ENCODE measurements around the gene TMEM30A.

Gene TMEM30A

GRCh38 chr6:75291331-75291730 is 6.7 kb upstream of the TMEM30A start:
- DNase-seq = no peak

DNA sequence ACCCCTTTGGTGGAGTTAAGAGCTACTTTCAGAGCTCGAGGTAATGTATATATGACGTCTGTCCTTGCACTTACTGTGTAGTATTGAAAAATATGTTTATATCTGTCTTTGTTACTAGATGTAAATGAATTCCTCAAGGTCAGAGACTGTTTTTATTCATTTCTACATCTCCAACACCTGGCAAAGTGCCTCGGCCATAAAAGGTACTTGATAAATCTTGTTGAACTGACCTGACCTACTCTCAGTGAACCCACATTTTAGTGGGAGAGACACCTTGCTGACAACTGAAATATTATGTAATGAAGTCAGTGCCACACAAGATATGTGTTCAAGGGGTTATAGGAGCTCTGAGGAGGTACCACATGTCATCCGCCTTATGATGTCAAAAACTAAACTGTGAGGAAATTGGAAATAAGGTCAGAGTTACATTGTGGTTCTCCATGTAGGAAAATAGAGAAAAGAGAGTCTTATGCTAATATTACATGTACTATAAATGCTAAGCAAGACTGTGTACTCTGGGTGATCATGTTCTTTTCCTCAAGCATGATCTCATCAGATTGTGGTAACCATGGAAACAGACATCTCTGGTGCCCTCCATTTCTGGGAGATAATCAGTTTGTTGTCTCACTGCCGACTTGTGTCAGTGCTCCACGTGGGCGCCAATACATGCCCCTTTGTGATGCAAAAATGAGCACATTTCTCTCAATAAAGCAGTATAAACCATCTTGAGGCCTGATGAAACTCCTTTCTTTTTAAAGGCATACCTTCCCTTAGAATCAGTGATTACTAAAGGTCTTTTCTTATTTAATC is 5.7 kb upstream of the TMEM30A start:
- no peak for DNase-seq

GRCh38 chr6:75288023-75288422 is 3.4 kb upstream of the TMEM30A start:
- DNase-seq = no peak

DNA sequence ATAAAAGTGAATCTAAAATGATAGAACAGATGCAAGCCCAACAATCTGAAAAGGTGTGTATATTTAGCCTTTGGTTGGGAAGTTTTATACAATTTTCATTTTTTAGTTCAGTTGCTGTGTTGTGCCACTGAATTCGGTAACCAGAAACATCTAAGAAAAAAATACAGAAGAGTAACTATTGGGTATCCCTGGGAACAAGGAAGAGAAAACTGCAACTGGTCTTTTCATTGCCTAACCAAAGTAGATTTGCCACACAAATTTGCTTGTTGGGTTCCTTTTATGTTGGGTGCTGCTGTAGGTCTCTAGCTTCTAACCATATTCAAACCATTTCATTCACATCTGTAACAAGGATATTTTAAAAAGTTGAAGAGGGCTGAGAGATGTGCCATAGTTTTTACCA is 2.8 kb upstream of the TMEM30A start:
- DNase-seq = no peak

DNA sequence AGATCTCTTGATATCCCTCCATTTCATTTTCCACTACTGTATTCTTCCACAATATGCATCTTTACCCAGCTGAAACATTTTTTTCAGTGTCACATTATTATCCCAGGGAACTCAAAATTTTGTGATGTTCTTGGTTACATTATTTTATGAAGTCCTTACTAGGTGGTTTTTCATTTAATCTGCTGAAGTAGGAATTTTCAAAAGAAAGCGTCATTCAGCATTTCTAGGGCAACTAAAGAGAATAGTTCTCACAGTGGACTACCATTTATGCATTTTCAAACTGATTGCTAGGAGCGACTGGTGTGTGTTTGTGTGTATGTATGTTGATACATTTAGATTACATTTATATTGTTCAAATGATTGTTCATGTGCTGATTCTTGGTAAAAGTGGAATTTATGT is 2.4 kb upstream of the TMEM30A start:
- no peak for DNase-seq

DNA sequence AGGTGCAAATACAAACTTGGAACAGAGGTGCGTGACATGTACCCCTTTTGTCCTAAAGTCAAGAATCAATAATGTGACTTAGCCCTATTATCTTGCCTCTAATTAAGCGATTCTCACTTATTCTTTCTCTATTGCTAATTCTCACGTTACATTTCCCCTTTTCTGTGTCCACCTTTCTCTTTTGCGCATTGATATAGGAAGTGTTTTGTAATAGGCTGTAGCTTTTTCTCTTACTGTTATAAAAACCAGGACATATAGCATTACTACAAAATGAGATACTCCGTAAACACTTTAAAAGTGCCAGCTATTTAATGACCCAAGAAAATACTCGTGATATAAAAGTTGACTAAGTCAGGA is 669 bp upstream of the TMEM30A start:
- no peak for DNase-seq

DNA sequence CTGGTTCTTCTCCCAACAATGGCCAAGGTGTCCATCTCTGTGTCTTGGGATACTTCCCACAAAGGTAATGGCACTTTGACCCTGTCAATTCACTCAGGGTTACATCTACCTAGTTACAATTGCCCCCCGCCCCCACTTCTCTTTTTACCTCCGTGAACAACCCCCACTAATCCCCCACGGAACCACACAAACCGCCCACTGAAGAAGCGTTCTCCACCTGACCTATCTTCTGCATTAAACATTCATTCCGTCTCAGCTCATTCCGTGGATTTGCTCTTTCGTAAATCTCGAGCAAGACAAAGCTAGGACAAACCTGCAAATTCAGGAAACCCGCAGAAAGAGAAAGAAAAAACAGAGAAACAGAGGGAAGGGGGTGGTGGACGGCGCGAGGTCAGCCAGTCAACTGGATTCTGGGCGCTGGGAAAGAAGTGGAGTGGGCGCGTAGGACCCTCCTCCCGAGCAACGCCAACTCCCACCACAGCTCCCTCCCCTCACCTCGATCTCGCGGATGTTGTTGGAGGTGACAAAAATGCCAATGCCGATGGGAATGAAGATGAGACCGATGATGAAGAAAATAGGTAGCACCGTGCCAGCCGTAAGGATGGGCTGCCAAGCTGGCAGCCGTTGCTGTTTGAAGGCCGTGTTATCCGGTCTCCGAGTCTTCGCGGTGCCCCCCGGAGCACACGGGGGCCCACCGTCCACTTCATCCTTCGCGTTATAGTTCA is 523 bp downstream of the TMEM30A start:
- DNase-seq = peak; percentile 27

- no peak for DNase-seq
These were observed 1.9 kb downstream of the TMEM30A start for GRCh38 chr6:75282706-75283105.

DNA sequence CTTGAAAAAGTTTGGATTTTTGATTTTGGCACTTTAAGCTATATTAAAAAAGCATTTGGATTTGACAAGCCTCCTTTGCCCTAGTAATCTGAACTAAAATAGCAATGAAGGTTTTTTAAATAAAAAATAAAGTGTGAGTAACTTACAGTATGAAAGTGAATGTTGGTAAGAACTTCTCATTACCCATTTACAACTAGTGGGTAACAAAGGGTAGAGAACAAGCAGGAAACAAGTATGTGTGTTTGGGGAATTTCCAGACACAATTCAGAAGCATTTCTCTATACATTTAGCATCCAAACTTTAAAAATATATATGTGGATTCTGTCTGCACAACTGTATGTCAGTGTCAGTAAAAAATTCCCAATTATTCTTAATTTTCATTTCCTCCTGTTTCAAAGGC is 2.9 kb downstream of the TMEM30A start:
- peak; percentile 24 for DNase-seq

- DNase-seq = no peak
These were observed 4.3 kb downstream of the TMEM30A start for GRCh38 chr6:75280131-75280855.

DNA sequence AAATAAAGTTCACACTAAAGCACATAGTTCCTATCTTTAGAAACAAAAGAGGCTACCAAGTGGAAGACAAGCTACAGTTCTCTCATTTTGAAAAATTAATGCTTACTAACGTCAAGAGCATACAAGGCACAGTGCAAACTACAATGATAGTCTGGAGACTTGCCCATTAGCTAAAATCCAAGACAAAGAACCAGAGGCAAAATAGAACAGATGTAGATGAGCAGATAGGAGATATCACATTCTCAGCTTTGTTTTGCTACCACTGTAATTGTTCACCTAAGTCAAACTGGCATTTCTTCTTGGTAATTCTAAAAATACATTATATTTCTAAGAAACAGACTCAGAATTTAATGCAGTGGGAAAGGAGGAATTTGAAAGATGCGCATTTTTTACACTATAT is 5.2 kb downstream of the TMEM30A start:
- no peak for DNase-seq

DNA sequence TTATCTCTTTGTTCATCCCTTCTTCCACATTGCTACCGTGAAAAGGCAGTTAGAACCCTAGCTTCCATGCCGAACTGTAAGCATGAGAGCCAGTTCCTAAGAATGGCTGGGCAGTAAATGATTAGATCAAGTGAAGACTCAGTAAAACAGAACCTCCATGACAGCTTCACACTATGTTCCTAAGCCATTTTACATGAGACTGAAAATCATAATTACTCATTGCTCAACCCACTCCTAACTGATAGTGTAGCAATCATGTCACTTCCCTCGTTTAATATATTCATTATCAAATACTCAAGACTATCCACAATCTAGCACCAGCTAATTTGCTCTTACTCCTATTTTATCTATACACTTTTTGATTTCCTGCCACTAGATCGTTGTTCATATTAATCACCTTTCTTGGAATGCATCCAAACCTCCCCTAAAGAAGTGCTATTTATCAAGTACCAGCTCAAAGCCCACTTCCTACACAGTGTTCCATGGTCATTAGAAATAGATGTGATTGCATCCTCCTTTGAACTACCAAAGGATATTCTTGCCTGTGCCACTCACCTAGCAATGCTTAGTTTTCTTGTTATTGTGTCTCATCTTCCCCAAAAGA is 6.0 kb downstream of the TMEM30A start:
- DNase-seq = no peak

- no peak for DNase-seq
These were observed 9.5 kb downstream of the TMEM30A start for GRCh38 chr6:75275067-75275466.

DNA sequence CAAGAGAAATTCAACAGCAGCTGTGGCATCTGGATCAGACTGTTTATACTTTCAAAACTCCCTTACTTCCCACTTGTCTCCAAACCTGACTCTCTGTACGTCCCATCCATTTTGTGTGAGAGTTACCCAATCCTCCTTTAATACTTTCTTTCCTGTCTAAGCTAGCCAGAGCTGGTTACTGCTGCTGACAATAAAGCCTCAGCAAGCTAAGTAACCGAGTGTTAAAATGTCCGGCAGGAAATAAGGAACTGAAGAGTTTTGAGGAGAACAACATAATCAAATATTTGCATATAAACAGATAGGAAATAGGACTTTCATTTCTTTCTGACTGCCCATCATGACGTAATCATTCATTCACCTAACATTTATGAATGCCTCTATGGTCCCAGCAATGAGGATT is 11.6 kb downstream of the TMEM30A start:
- no peak for DNase-seq

DNA sequence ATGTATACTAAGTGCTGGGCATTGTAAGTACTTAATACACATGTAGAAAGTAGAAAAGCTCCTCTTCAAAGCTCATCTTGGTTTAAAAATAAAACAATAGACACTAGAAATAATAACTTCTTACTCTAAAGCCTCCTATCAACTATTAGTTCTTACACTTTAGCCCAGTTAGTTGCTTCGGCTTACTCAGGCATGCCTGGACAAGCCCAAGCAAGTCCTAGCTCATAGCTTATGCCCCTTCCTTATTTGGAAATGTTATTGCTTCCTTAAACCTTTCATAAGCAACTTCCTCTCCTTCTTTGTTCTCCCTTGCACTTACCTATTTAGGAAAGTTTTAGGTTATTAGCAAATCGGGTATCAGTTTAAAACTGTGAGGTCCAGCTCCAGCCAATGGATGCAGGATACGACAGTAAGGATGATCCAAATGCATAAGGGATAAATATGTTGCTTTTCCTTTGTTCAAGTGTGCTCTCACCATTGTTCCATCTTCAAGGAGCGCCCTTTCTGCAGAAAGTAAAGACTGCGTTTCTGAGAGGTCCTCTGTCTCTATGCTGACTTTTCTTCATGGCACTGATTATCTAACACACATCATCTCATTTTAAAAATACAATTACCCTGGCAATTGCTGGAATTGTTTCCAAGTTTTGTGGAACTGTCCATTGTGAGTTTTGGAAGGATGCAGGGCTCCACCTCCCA is 12.3 kb downstream of the TMEM30A start:
- DNase-seq = no peak

- DNase-seq = peak; percentile 13
These were observed 15.6 kb downstream of the TMEM30A start for GRCh38 chr6:75268988-75269354.

- DNase-seq = no peak
These were observed 16.2 kb downstream of the TMEM30A start for GRCh38 chr6:75268121-75268987.

GRCh38 chr6:75267461-75267860 is 17.1 kb downstream of the TMEM30A start:
- DNase-seq = no peak

DNA sequence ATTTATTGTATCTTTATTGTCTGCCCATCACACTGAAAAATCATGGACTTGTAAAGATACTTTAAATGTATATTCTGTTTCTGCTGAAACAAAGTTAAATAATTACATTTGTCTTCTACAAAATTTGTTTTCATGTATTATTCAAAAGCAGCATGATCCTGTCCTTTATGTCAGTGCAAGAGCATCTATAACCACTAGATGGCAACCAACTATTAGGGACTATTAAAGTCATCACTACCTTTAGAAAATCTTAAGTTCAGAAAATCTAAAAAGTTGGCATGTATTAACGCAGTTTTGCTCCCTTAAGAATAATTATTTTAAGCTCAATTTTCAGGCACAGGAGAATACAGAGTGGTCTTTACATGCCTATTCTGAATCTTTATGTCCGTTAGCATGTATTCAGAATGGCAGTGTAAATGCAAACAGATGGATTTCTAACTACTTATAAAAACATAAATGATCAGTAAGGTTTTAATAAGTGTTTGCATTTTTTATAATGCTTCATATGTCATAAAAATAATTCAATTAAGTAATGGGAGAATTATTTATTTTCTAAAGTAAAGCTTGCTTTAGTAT is 17.8 kb downstream of the TMEM30A start:
- peak; percentile 64 for DNase-seq

DNA sequence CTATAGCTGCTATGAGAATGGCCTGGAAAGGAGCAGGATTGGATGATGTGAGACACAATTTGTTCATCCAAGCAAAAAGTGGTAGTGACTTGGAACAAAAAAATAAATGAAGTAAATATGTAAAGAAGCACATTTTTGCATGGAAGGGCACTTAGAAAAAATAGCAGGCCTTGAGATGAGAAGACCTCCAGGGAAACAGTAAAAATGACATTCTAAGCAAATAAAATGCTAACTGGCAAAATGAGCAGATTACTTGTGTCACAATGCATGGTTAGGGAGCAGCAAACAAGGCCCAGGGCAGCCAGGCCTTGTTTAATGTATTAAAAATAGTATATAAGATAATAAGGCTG is 21.2 kb downstream of the TMEM30A start:
- DNase-seq = no peak

GRCh38 chr6:75262716-75263400 is 21.7 kb downstream of the TMEM30A start:
- DNase-seq = no peak
